ENCODE measurements around the gene ZNF518B. TPM values are rescaled to one million over a fixed set of nuclear protein-coding genes. Genes with fewer than 3 reads are reported as not detected.
"Not testable (repeated sequence)": the region's sequence is repeated elsewhere in the genome, so short reads cannot be mapped to it uniquely, and the experiment has no call there.

ZNF518B gene
- polyA plus RNA-seq, 1 donor: 14.5 TPM

GRCh38 chr4:10458177-10458576 lies 951 bp upstream of the ZNF518B start:
- no peak for DNase-seq (ENCODE audit: low read depth)

- peak; percentile 5 for DNase-seq (ENCODE audit: low read depth)
Measured at GRCh38 chr4:10456595-10457254, 501 bp downstream of the ZNF518B start.

GRCh38 chr4:10456260-10456594 lies 999 bp downstream of the ZNF518B start:
- no peak for DNase-seq (ENCODE audit: low read depth)

GRCh38 chr4:10455133-10455532 lies 2.1 kb downstream of the ZNF518B start:
- no peak for DNase-seq (ENCODE audit: low read depth)

GRCh38 chr4:10454726-10455125 lies 2.5 kb downstream of the ZNF518B start:
- no peak for DNase-seq (ENCODE audit: low read depth)

DNA sequence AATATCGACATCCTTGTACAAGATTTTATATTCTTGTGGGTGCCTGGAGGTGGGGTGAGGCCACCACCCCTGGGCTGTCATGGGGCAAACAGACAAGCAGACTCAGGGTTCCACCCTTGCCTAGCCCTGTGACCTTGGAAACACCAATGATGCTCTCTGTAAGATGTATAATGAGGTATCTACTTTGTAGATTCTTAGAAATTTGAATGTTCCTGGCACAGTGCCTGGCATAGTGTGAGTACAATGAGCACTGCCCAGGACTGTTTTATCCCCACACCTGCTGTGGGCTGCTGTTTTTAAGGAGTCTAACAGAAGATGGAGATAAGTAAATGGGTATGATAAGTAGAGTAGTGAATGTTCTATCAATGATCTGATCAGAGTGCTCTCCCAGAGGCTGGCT lies 3.1 kb downstream of the ZNF518B start:
- no peak for DNase-seq (ENCODE audit: low read depth)

- DNase-seq (ENCODE audit: low read depth): no peak
Measured at GRCh38 chr4:10448991-10449390, 8.2 kb downstream of the ZNF518B start.

GRCh38 chr4:10442976-10443375 lies 14.2 kb downstream of the ZNF518B start:
- DNase-seq (ENCODE audit: low read depth): no peak

- DNase-seq (ENCODE audit: low read depth): no peak
Measured at GRCh38 chr4:10441512-10441911, 15.7 kb downstream of the ZNF518B start.

DNA sequence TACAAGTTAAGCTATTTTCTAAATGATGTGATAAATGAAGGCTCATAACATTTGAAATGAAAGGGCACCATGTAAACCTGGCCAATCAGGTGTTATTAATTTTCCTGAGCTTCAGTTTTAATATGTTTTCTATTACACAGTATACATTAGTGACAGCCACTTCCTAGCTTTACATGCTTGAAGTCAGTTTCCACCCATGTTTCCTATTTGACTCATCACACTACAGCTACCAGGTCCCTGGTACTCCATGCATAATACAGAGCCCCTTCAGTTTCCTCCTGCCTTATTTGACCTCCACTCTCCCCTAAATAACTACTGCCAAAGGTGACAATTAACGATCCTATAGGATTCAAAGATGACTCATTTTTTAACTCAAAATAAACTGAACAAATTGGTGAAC lies 18.3 kb downstream of the ZNF518B start:
- DNase-seq (ENCODE audit: low read depth): no peak

DNA sequence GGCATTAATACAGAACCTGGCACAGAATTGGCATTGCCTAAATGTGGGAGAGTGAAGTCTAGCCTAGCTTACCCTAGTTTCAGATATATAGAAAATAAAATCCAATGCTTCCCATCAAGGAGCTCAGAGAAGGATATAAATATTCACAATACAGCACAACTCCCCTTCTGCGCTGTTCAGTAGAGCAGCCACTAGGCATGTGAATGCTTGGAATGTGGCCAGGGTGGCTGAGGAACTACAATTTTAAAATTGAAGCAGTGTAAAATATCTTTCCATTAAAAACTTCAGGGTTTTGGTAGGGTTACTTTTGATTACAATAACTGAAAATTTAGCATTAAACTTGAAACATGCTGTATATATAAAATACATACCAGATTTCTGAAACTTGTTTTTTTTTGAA lies 19.5 kb downstream of the ZNF518B start:
- DNase-seq (ENCODE audit: low read depth): no peak

DNA sequence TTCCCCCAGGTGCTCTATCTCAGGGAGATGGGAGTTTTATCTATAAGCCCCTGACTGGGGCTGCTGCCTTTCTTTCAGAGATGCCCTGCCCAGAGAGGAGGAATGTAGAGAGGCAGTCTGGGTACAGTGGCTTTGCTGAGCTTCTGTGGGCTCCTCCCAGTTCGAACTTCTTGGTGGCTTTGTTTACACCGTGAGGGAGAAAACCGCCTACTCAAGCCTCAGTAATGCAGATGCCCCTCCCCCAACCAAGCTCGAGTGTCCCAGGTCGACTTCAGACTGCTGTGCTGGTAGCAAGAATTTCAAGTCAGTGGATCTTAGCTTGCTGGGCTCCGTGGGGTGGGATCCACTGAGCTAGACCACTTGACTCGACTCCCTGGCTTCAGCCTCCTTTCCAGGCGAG lies 29.5 kb downstream of the ZNF518B start:
- not testable (repeated sequence) for DNase-seq (ENCODE audit: low read depth)

DNA sequence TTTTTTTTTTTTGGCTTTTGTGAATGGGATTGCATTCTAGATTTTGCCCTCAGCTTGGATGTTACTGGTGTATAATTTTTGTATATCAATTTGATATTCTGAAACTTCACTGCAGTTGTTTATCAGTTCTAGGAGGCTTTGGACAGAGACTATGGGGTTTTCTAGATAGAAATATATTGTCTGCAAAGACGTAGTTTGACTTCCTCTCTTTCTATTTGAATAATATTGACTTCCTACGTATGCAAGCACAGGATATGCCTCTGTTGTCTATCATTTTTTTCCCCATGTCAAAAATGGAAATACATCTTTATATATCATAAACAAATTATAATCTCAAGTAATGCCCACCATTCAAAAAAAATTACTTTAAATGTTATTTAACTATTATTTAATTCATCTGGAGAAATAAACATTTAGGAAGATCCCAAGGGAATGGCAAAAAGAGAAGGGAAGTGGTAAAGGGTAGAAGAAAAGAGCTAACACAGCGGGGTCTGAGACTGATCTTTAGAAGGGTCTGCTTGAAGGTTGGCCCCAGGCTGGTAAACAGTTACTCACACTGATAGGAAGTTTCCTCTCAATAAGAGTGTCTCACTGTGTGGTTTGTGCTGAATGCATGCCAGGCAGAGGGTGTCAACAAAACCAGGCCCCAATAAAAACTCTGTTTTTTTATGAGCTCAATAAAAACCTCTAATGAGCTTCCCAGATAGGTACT lies 35.7 kb downstream of the ZNF518B start:
- no peak for DNase-seq (ENCODE audit: low read depth)

- DNase-seq (ENCODE audit: low read depth): no peak
Measured at GRCh38 chr4:10417740-10418139, 39.5 kb downstream of the ZNF518B start.

GRCh38 chr4:10416441-10416840 lies 40.8 kb downstream of the ZNF518B start:
- DNase-seq (ENCODE audit: low read depth): no peak

DNA sequence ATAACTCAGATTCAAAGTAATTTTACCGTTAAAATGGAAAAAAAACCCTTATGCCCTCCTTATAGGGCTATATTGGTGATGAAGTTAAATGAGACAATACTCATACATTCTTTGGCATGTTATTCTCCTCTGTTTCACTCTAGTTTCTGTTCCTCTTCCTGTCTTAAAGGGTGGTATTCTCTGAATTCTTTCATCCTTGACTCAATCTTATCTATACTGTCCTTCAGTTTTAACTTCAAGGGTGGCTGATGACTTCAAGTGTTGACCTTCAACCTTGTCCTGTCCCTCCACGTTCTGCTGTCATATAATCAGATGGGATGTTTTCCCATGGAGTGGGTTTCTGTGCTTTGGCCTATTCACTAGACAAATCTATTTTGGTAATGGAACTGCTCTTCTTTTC lies 44.0 kb downstream of the ZNF518B start:
- no peak for DNase-seq (ENCODE audit: low read depth)

DNA sequence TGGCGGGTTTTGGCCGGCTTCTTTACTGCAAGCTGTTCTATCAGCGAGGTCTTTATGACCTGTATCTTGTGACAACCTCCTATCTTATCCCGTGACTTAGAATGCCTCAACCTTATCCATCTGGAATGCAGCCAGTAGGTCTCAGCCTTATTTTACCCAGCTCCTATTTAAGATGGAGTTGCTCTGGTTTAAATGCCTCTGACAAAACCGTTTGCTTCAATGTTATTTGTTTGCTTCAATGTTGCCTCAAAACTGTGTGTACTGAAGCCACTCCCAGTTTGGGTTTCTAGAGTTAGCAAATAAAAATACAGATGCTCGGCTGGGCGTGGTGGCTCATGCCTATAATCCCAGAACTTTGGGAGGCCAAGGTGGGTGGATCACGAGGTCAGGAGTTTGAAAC lies 51.6 kb downstream of the ZNF518B start:
- DNase-seq (ENCODE audit: low read depth): no peak

DNA sequence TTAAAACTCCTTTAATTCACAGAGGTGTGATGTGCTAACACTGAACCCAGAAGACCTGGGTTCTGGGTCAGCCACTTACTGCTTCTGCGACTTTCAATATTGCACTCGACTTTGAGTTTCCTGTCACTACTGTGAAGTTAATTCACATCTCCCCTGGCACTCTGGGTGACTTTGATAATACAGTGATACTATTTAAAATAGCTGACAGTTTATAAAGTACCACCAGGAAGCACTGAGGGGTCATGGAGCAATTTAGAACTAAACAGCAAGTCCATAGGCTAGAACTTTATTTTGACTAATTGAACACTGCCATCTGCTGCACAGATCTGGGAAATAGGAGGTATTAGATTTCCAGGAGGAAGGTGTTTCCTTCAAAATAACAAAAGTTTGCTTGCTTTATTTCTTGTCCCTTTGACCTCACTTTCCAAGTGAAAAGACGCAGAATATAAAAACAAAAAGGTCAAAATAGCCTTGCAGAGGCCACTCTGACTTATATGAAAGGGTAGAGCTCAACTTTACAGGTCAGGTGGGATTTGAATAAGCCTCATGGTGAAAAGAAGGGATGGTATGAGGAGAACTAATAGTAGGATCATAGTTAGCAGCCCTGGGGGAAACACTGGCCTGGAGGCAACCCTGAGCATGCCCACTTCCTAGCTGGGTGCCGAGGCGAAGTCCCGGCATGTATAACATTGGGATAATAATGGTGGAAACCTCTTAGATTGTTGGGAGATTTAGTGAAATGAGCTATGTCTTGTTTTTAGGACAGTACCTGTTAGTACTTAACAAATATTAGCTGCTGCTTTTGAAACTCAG lies 53.4 kb downstream of the ZNF518B start:
- DNase-seq (ENCODE audit: low read depth): peak; percentile 11

DNA sequence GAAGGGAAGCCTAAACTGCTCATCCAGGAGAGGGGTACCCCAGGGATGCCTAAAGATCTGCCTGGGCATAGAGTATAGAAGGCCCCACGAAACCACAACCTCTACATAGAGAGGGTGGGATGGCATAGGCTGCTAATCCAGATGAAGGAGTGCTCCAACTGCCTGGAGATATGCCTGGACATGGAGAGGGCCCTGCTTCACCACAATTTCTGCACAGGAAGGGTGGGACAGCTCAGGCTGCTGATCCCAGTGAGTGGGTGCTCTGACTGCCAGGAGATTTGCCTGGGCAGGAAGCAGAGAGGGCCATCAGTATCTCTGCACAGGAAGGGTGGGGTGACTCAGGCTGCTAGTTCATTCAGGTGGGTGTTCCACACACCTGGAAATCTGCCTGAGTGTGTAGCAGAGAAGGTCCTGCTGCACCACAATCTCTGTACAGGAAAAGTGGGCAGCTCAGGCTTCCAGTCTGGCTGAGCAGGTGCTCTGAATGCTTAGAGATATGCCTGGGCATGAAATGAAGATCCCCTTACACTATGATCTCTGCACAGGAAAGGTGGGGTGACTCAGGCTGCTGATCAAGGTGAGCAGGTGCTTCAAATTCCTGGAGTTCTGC lies 61.1 kb downstream of the ZNF518B start:
- no peak for DNase-seq (ENCODE audit: low read depth)
